ENCODE results near the gene SULT4A1. TPM values are rescaled to one million over a fixed set of nuclear protein-coding genes. Genes with fewer than 3 reads are reported as not detected.

The SULT4A1 gene
- total RNA-seq, 1 experiment from 2014 or later, result 8.4 TPM

DNA sequence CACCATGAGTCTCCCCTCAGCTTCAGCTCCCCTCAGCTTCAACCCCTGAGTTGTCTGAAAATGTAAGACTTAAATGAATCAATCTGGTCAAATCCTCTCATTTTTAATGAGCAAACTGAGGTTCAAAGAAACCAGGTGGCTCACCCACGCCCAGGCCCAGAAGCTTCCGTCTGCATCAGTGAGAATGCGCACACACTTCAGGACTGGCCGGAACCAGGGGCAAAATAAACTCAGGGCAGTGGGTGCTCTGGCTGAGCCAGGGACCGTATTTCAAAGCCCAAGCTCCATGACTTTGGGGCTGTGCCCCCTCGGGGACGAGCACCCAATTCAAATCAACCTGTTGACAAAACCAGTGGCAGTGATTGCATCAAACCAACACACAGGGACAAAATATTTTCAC is 3.1 kb downstream of the SULT4A1 start:
- Histone ChIP-seq H3K9ac (ENCODE audit: low read length) (no peak overlapping the region), H4K20me1 (ENCODE audit: insufficient read depth) (no peaks in the 10 kb centered on the region), H3K9me3 (ENCODE audit: control insufficient read depth in 1 of 2, insufficient read depth in 1 of 2, low read depth in 1 of 2, low read length in 2 of 2) (peaks cover 0 to 3% of the 10 kb centered on the region in 2 experiments; a peak in 1 of 4 replicates), H3K36me3 (ENCODE audit: control insufficient read depth in 1 of 2, insufficient read depth in 2 of 2, low read length in 2 of 2) (no peaks in the 10 kb centered on the region), H3K4me3 (replicated peaks in 1 of 2; ENCODE audit: low read depth in 1 of 2, low read length in 2 of 2) (no peak overlapping the region), H3K4me1 (ENCODE audit: control insufficient read depth in 1 of 2, insufficient read depth in 2 of 2, low read length in 2 of 2) (peaks cover 0 to 18% of the 10 kb centered on the region in 2 experiments; a peak in 2 of 4 replicates), H3K79me2 (ENCODE audit: insufficient read depth, low read length) (peaks cover 67% of the 10 kb centered on the region), H3K4me2 (ENCODE audit: low read length) (no peak overlapping the region), H3K9me2 (ENCODE audit: insufficient read depth) (no peaks in the 10 kb centered on the region), H3K27ac (ENCODE audit: low read depth, low read length) (no peak overlapping the region), H2AFZ (ENCODE audit: low read depth, low read length, poor library complexity, severe bottlenecking) (no peak overlapping the region), H3K27me3 (ENCODE audit: insufficient read depth, low read length) (0 out of 2 replicates have a peak, but pooled peaks cover 8% of the 10 kb centered on the region)
- ATAC-seq (no peak), DNase-seq (ENCODE audit: low read depth, low spot score) (no peak)
- intact Hi-C loops (cut with micrococcal nuclease), result no loop called here
- ChIA-PET CTCF (no interaction called here), RAD21 (ENCODE audit: low non-redundant PET in 1 of 2, low total read pairs in 2 of 2, uncharacterized antibody in 2 of 2, unreplicated experiment in 2 of 2) (no interaction called here), POLR2A (no interaction called here)
- no peak for TF ChIP-seq SIN3A (IDR thresholded peaks at IDR 0.05; ENCODE audit: low read depth)
- TF ChIP-seq ZBTB33 (IDR thresholded peaks at IDR 0.05; ENCODE audit: extremely low read depth, insufficient replicate concordance, low read length), result no peak
- TF ChIP-seq CEBPB (IDR thresholded peaks at IDR 0.05; ENCODE audit: low read depth), result no peak
- TF ChIP-seq ZNF274 (IDR thresholded peaks at IDR 0.05; ENCODE audit: low read depth, low read length), result no peak
- no peak for TF ChIP-seq FOSL1 (IDR thresholded peaks at IDR 0.05; ENCODE audit: low read depth)
- no peak for TF ChIP-seq RAD21 (IDR thresholded peaks at IDR 0.05; ENCODE audit: low read depth)
- no peak for TF ChIP-seq EGR1 (IDR thresholded peaks at IDR 0.05; ENCODE audit: low read depth)
- TF ChIP-seq, protein P1, sequence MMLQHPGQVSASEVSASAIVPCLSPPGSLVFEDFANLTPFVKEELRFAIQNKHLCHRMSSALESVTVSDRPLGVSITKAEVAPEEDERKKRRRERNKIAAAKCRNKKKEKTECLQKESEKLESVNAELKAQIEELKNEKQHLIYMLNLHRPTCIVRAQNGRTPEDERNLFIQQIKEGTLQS (IDR thresholded peaks at IDR 0.05), result no peak
- no peak for TF ChIP-seq EZH2phosphoT487 (IDR thresholded peaks at IDR 0.05; ENCODE audit: borderline replicate concordance)
- TF ChIP-seq YY1 (IDR thresholded peaks at IDR 0.05; ENCODE audit: extremely low read depth, insufficient replicate concordance, low read depth, low read length), result no peak
- no peak for TF ChIP-seq TCF7L2 (IDR thresholded peaks at IDR 0.05; ENCODE audit: borderline replicate concordance, extremely low read depth, insufficient read depth, insufficient read length)
- TF ChIP-seq ZFX (IDR thresholded peaks at IDR 0.05), result no peak
- TF ChIP-seq, protein P2, sequence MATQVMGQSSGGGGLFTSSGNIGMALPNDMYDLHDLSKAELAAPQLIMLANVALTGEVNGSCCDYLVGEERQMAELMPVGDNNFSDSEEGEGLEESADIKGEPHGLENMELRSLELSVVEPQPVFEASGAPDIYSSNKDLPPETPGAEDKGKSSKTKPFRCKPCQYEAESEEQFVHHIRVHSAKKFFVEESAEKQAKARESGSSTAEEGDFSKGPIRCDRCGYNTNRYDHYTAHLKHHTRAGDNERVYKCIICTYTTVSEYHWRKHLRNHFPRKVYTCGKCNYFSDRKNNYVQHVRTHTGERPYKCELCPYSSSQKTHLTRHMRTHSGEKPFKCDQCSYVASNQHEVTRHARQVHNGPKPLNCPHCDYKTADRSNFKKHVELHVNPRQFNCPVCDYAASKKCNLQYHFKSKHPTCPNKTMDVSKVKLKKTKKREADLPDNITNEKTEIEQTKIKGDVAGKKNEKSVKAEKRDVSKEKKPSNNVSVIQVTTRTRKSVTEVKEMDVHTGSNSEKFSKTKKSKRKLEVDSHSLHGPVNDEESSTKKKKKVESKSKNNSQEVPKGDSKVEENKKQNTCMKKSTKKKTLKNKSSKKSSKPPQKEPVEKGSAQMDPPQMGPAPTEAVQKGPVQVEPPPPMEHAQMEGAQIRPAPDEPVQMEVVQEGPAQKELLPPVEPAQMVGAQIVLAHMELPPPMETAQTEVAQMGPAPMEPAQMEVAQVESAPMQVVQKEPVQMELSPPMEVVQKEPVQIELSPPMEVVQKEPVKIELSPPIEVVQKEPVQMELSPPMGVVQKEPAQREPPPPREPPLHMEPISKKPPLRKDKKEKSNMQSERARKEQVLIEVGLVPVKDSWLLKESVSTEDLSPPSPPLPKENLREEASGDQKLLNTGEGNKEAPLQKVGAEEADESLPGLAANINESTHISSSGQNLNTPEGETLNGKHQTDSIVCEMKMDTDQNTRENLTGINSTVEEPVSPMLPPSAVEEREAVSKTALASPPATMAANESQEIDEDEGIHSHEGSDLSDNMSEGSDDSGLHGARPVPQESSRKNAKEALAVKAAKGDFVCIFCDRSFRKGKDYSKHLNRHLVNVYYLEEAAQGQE (IDR thresholded peaks at IDR 0.05; ENCODE audit: low read depth), result no peak
- TF ChIP-seq POLR2A (IDR thresholded peaks at IDR 0.05; ENCODE audit: borderline replicate concordance, extremely low read depth, insufficient read depth, insufficient read length), result no peak
- no peak for TF ChIP-seq SP1 (IDR thresholded peaks at IDR 0.05; ENCODE audit: low read depth)
- TF ChIP-seq ELF1 (IDR thresholded peaks at IDR 0.05; ENCODE audit: borderline replicate concordance, low read depth), result no peak
- no peak for TF ChIP-seq CBX3 (IDR thresholded peaks at IDR 0.05; ENCODE audit: low read depth)
- BruUV-seq (replicated peaks), result no TSS peak

Data from HCT116 (cell line).